ENCODE results near the gene KCNIP4. TPM values are rescaled to one million over a fixed set of nuclear protein-coding genes. Genes with fewer than 3 reads are reported as not detected.

The KCNIP4 gene
- total and polyA plus RNA-seq, 12 donors = 0.44 to 4.1 (median 1.6) TPM

GRCh38 chr4:20847124-20847747, 1101.3 kb downstream of the KCNIP4 start:
- TF ChIP-seq POLR2A (IDR thresholded peaks at IDR 0.05) (no peak), CTCF (IDR thresholded peaks at IDR 0.05) (no peak)
- H3K27ac ChIP-seq = no peak overlapping the region
- WGBS, 4 donors = 41 to 47% (median 42%) methylated on average over 2 of the region's 2 CpGs

DNA sequence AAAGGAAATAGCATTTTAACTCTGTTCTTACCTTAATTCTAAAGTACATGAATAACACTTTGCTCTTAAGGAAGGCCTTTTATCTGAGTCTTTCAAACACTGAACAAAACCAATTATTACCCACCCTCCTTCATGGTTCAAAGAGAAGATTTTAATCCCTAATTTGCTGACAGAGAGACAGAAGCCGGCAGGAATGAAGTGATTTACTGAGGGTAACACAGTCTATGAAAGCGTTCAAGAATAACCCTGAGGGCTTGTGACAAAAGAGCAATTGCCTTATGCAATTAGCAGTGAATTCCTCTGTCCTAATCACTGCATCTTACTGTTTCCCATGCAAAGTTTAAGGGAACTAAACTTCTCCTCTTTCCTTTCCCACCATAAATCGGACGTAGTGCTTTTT, 1104.3 kb downstream of the KCNIP4 start:
- no peaks in the 10 kb centered on the region for H3K27me3 ChIP-seq
- no peaks in the 10 kb centered on the region for H3K4me1 ChIP-seq (replicated peaks in 1 of 2)
- no peak overlapping the region for H3K4me3 ChIP-seq
- H3K27ac ChIP-seq = no peak overlapping the region
- WGBS, 4 donors = 57 to 59% (median 58%) methylated on average over 4 of the region's 4 CpGs
- H3K9me3 ChIP-seq (replicated peaks in 1 of 3) = no peaks in the 10 kb centered on the region
- no peak for DNase-seq
- no peaks in the 10 kb centered on the region for H3K36me3 ChIP-seq (replicated peaks in 1 of 2)
- intact Hi-C loops (cut with DNase I) = no loop called here
- TF ChIP-seq CTCF (IDR thresholded peaks at IDR 0.05) (no peak), POLR2A (IDR thresholded peaks at IDR 0.05) (no peak)

More at GRCh38 chr4:20847124-20847747, 1101.3 kb downstream of the KCNIP4 start:
- DNase-seq = no peak
- no peaks in the 10 kb centered on the region for H3K27me3 ChIP-seq
- intact Hi-C loops (cut with DNase I) = no loop called here
- H3K36me3 ChIP-seq (replicated peaks in 1 of 2) = no peaks in the 10 kb centered on the region
- H3K9me3 ChIP-seq (replicated peaks in 1 of 3) = no peaks in the 10 kb centered on the region
- H3K4me3 ChIP-seq = no peak overlapping the region
- no peaks in the 10 kb centered on the region for H3K4me1 ChIP-seq (replicated peaks in 1 of 2)

- no peak overlapping the region for H3K4me3 ChIP-seq
Measured at GRCh38 chr4:20840648-20841190, 1107.9 kb downstream of the KCNIP4 start.

GRCh38 chr4:20839957-20840356, 1108.6 kb downstream of the KCNIP4 start:
- DNase-seq = no peak
- 0 to 27% (median 13%) methylated on average over 1 of the region's 1 CpG for WGBS, 4 donors
- intact Hi-C loops (cut with DNase I) = no loop called here

More at GRCh38 chr4:20840648-20841190, 1107.9 kb downstream of the KCNIP4 start:
- DNase-seq = no peak
- WGBS, 4 donors = 70 to 87% (median 76%) methylated on average over 5 of the region's 5 CpGs
- intact Hi-C loops (cut with DNase I) = no loop called here
- H3K4me1 ChIP-seq (replicated peaks in 1 of 2) = no peaks in the 10 kb centered on the region
- no peaks in the 10 kb centered on the region for H3K36me3 ChIP-seq (replicated peaks in 1 of 2)
- TF ChIP-seq CTCF (IDR thresholded peaks at IDR 0.05) (no peak), POLR2A (IDR thresholded peaks at IDR 0.05) (no peak)
- H3K27ac ChIP-seq = no peak overlapping the region
- H3K9me3 ChIP-seq (replicated peaks in 1 of 3) = no peaks in the 10 kb centered on the region
- H3K27me3 ChIP-seq = no peaks in the 10 kb centered on the region

More at GRCh38 chr4:20839957-20840356, 1108.6 kb downstream of the KCNIP4 start:
- H3K4me3 ChIP-seq = no peak overlapping the region
- TF ChIP-seq POLR2A (IDR thresholded peaks at IDR 0.05) = no peak
- no peak for TF ChIP-seq CTCF (IDR thresholded peaks at IDR 0.05)
- H3K27me3 ChIP-seq = no peaks in the 10 kb centered on the region
- H3K9me3 ChIP-seq (replicated peaks in 1 of 3) = no peaks in the 10 kb centered on the region
- no peaks in the 10 kb centered on the region for H3K4me1 ChIP-seq (replicated peaks in 1 of 2)
- H3K36me3 ChIP-seq (replicated peaks in 1 of 2) = no peaks in the 10 kb centered on the region
- no peak overlapping the region for H3K27ac ChIP-seq
